Measurements from ENCODE around the gene GHR. TPM values are rescaled to one million over a fixed set of nuclear protein-coding genes. Genes with fewer than 3 reads are reported as not detected.

The GHR gene
- total RNA-seq, 2 experiments from 2014 or later, result not detected

- Histone ChIP-seq H3K9me3 (ENCODE audit: low read length) (no peaks in the 10 kb centered on the region), H4K20me1 (ENCODE audit: insufficient read depth, low read length) (no peaks in the 10 kb centered on the region), H3K79me2 (ENCODE audit: insufficient read depth, low read depth, low read length) (no peaks in the 10 kb centered on the region), H3K9me2 (ENCODE audit: insufficient read depth, low read length) (no peaks in the 10 kb centered on the region), H3K4me1 (ENCODE audit: insufficient read depth, low read length, poor library complexity, severe bottlenecking) (no peaks in the 10 kb centered on the region), H2AFZ (ENCODE audit: low read length) (no peak overlapping the region), H3K4me3 (ENCODE audit: low read depth, low read length, poor library complexity, severe bottlenecking) (no peak overlapping the region), H3K36me3 (ENCODE audit: insufficient read depth, low read length) (no peaks in the 10 kb centered on the region), H3K27ac (ENCODE audit: low read depth, low read length, poor library complexity, severe bottlenecking) (no peak overlapping the region), H3K4me2 (ENCODE audit: low read length) (no peak overlapping the region)
- CTCF ChIA-PET (ENCODE audit: unreplicated experiment), result no interaction called here
- BruUV-seq (replicated peaks), result no TSS peak
- POLR2A ChIA-PET, result no interaction called here
- TF ChIP-seq CTCF (conservative IDR thresholded peaks at IDR 0.05; ENCODE audit: low read length), result no peak
- no peak for TF ChIP-seq EZH2phosphoT487 (IDR thresholded peaks at IDR 0.05; ENCODE audit: borderline replicate concordance, low read depth, low read length)
- no peak for DNase-seq (ENCODE audit: low spot score)
- intact Hi-C loops (cut with micrococcal nuclease; ENCODE audit: unreplicated experiment), result no loop called here
These were observed 173.6 kb downstream of the GHR start for GRCh38 chr5:42596817-42597216.

GRCh38 chr5:42597318-42597937, 174.2 kb downstream of the GHR start:
- no peak overlapping the region for H3K4me3 ChIP-seq (ENCODE audit: low read depth, low read length, poor library complexity, severe bottlenecking)
- H3K9me3 ChIP-seq (ENCODE audit: low read length), result no peaks in the 10 kb centered on the region
- no peaks in the 10 kb centered on the region for H3K36me3 ChIP-seq (ENCODE audit: insufficient read depth, low read length)
- H3K79me2 ChIP-seq (ENCODE audit: insufficient read depth, low read depth, low read length), result no peaks in the 10 kb centered on the region
- ChIA-PET POLR2A (no interaction called here), CTCF (ENCODE audit: unreplicated experiment) (no interaction called here)
- intact Hi-C loops (cut with micrococcal nuclease; ENCODE audit: unreplicated experiment), result no loop called here
- no peaks in the 10 kb centered on the region for H4K20me1 ChIP-seq (ENCODE audit: insufficient read depth, low read length)
- H3K9me2 ChIP-seq (ENCODE audit: insufficient read depth, low read length), result no peaks in the 10 kb centered on the region
- no peak overlapping the region for H2AFZ ChIP-seq (ENCODE audit: low read length)
- H3K4me2 ChIP-seq (ENCODE audit: low read length), result no peak overlapping the region
- no TSS peak for BruUV-seq (replicated peaks)
- no peak for TF ChIP-seq CTCF (conservative IDR thresholded peaks at IDR 0.05; ENCODE audit: low read length)
- TF ChIP-seq EZH2phosphoT487 (IDR thresholded peaks at IDR 0.05; ENCODE audit: borderline replicate concordance, low read depth, low read length), result no peak
- H3K4me1 ChIP-seq (ENCODE audit: insufficient read depth, low read length, poor library complexity, severe bottlenecking), result no peaks in the 10 kb centered on the region
- no peak overlapping the region for H3K27ac ChIP-seq (ENCODE audit: low read depth, low read length, poor library complexity, severe bottlenecking)
- no peak for DNase-seq (ENCODE audit: low spot score)

- ChIA-PET POLR2A (no interaction called here), CTCF (ENCODE audit: unreplicated experiment) (no interaction called here)
- intact Hi-C loops (cut with micrococcal nuclease; ENCODE audit: unreplicated experiment), result no loop called here
- Histone ChIP-seq H3K27ac (ENCODE audit: low read depth, low read length, poor library complexity, severe bottlenecking) (no peak overlapping the region), H3K4me3 (ENCODE audit: low read depth, low read length, poor library complexity, severe bottlenecking) (no peak overlapping the region), H3K4me1 (ENCODE audit: insufficient read depth, low read length, poor library complexity, severe bottlenecking) (no peaks in the 10 kb centered on the region), H3K9me3 (ENCODE audit: low read length) (no peaks in the 10 kb centered on the region), H3K4me2 (ENCODE audit: low read length) (no peak overlapping the region), H2AFZ (ENCODE audit: low read length) (no peak overlapping the region), H3K9me2 (ENCODE audit: insufficient read depth, low read length) (no peaks in the 10 kb centered on the region), H4K20me1 (ENCODE audit: insufficient read depth, low read length) (no peaks in the 10 kb centered on the region), H3K36me3 (ENCODE audit: insufficient read depth, low read length) (no peaks in the 10 kb centered on the region), H3K79me2 (ENCODE audit: insufficient read depth, low read depth, low read length) (no peaks in the 10 kb centered on the region)
- no peak for DNase-seq (ENCODE audit: low spot score)
- no TSS peak for BruUV-seq (replicated peaks)
- TF ChIP-seq EZH2phosphoT487 (IDR thresholded peaks at IDR 0.05; ENCODE audit: borderline replicate concordance, low read depth, low read length) (no peak), CTCF (conservative IDR thresholded peaks at IDR 0.05; ENCODE audit: low read length) (no peak)
These were observed 175.1 kb downstream of the GHR start for GRCh38 chr5:42598311-42598710.
